ENCODE data around the gene ANO10. TPM values are rescaled to one million over a fixed set of nuclear protein-coding genes. Genes with fewer than 3 reads are reported as not detected.

ANO10 gene
- total RNA-seq, 1 experiment from 2014 or later: 26.8 TPM

DNA sequence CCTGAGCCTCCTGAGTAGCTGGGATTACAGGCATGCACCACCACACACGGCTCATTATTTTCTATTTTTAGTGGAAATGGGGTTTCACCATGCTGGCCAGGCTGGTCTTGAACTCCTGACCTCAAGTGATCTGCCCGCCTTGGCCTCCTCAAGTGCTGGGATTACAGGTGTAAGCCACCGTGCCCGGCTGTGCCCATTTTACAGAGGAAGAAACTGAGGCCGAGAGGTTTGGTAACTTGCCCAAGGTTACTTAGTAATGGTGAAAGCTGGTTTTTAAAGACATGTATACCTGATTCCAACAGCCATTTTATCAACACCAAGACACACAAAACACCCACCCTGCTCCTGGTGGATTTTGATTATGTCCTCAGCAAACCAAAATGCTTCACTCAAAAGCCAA, 206.7 kb downstream of the ANO10 start:
- TF ChIP-seq, protein P1, sequence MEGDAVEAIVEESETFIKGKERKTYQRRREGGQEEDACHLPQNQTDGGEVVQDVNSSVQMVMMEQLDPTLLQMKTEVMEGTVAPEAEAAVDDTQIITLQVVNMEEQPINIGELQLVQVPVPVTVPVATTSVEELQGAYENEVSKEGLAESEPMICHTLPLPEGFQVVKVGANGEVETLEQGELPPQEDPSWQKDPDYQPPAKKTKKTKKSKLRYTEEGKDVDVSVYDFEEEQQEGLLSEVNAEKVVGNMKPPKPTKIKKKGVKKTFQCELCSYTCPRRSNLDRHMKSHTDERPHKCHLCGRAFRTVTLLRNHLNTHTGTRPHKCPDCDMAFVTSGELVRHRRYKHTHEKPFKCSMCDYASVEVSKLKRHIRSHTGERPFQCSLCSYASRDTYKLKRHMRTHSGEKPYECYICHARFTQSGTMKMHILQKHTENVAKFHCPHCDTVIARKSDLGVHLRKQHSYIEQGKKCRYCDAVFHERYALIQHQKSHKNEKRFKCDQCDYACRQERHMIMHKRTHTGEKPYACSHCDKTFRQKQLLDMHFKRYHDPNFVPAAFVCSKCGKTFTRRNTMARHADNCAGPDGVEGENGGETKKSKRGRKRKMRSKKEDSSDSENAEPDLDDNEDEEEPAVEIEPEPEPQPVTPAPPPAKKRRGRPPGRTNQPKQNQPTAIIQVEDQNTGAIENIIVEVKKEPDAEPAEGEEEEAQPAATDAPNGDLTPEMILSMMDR (IDR thresholded peaks at IDR 0.05; ENCODE audit: unreplicated experiment): no peak
- CTCF ChIA-PET: interaction anchor here (0.6 to 0.7 kb wide), 2 partner anchors 79 to 949 kb away, joined by 3 to 4 read pairs; no protein-coding TSS in a partner anchor
- DNase-seq: no peak
- Mint-ChIP-seq H3K4me1 (ENCODE audit: low read depth, unreplicated experiment) (no peaks in the 10 kb centered on the region), H3K27me3 (ENCODE audit: unreplicated experiment) (no peaks in the 10 kb centered on the region), H3K4me3 (ENCODE audit: low read depth, unreplicated experiment) (no peak overlapping the region), H3K27ac (ENCODE audit: unreplicated experiment) (no peak overlapping the region), H3K9me3 (ENCODE audit: low read depth, unreplicated experiment) (peaks cover 2% of the 10 kb centered on the region), H3K36me3 (ENCODE audit: insufficient read depth, unreplicated experiment) (no peaks in the 10 kb centered on the region)
- no TSS peak for BruUV-seq (replicated peaks)
- intact Hi-C loops (cut with micrococcal nuclease; ENCODE audit: unreplicated experiment): no loop called here

DNA sequence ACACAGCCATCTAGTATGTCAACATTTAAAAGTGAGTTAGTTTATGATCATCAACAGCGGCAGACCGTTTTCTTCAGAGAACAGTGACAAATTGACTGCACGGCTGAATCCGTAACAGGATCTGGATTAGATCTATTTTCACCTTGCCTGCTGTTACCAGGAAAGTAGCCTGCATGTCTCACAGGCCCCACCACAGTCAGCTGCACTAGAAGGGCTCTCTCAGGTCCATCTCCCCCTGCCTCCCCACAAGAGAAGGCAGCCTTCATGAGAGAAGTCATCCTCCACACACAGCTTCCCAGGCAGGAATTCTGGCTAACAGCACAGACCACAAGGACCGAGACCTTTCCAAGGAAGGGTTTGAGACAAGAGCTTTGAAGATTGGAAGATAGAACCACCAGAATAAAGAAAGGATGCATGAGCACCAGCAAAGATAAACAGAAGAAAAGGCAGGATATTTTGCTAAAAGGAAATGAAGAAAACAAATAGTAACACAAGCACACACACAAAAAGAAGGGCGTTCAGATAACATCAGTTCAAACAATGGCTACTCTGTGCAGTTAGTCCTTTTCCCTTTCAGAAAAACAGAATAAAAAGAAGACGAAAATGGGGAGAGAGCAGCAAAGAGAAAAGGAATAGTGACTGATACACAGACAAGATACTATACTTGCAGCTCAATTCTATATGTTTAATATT, 208.0 kb downstream of the ANO10 start:
- CTCF ChIA-PET: no interaction called here
- no peaks in the 10 kb centered on the region for H3K27me3 Mint-ChIP-seq (ENCODE audit: unreplicated experiment)
- no TSS peak for BruUV-seq (replicated peaks)
- intact Hi-C loops (cut with micrococcal nuclease; ENCODE audit: unreplicated experiment): no loop called here
- TF ChIP-seq, protein P1 (IDR thresholded peaks at IDR 0.05; ENCODE audit: unreplicated experiment): no peak
- no peak overlapping the region for H3K27ac Mint-ChIP-seq (ENCODE audit: unreplicated experiment)
- no peaks in the 10 kb centered on the region for H3K36me3 Mint-ChIP-seq (ENCODE audit: insufficient read depth, unreplicated experiment)
- no peak overlapping the region for H3K4me3 Mint-ChIP-seq (ENCODE audit: low read depth, unreplicated experiment)
- DNase-seq: no peak
- no peaks in the 10 kb centered on the region for H3K4me1 Mint-ChIP-seq (ENCODE audit: low read depth, unreplicated experiment)
- no peaks in the 10 kb centered on the region for H3K9me3 Mint-ChIP-seq (ENCODE audit: low read depth, unreplicated experiment)

GRCh38 chr3:43411429-43411828, 210.4 kb downstream of the ANO10 start:
- intact Hi-C loops (cut with micrococcal nuclease; ENCODE audit: unreplicated experiment): no loop called here
- Mint-ChIP-seq H3K4me3 (ENCODE audit: low read depth, unreplicated experiment) (no peak overlapping the region), H3K4me1 (ENCODE audit: low read depth, unreplicated experiment) (no peaks in the 10 kb centered on the region), H3K27me3 (ENCODE audit: unreplicated experiment) (no peaks in the 10 kb centered on the region), H3K27ac (ENCODE audit: unreplicated experiment) (no peak overlapping the region), H3K36me3 (ENCODE audit: insufficient read depth, unreplicated experiment) (no peaks in the 10 kb centered on the region), H3K9me3 (ENCODE audit: low read depth, unreplicated experiment) (no peaks in the 10 kb centered on the region)
- BruUV-seq (replicated peaks): no TSS peak
- TF ChIP-seq, protein P1 (IDR thresholded peaks at IDR 0.05; ENCODE audit: unreplicated experiment): no peak
- CTCF ChIA-PET: interaction anchor here (0.5 kb wide), 1 partner anchor 1299 kb away, joined by 3 read pairs; no protein-coding TSS in a partner anchor
- no peak for DNase-seq

GRCh38 chr3:43410592-43410991, 211.2 kb downstream of the ANO10 start:
- Mint-ChIP-seq H3K9me3 (ENCODE audit: low read depth, unreplicated experiment) (no peaks in the 10 kb centered on the region), H3K4me1 (ENCODE audit: low read depth, unreplicated experiment) (no peaks in the 10 kb centered on the region), H3K27ac (ENCODE audit: unreplicated experiment) (no peak overlapping the region), H3K27me3 (ENCODE audit: unreplicated experiment) (no peaks in the 10 kb centered on the region), H3K4me3 (ENCODE audit: low read depth, unreplicated experiment) (no peak overlapping the region), H3K36me3 (ENCODE audit: insufficient read depth, unreplicated experiment) (no peaks in the 10 kb centered on the region)
- intact Hi-C loops (cut with micrococcal nuclease; ENCODE audit: unreplicated experiment): no loop called here
- no peak for DNase-seq
- BruUV-seq (replicated peaks): no TSS peak
- TF ChIP-seq, protein P1 (IDR thresholded peaks at IDR 0.05; ENCODE audit: unreplicated experiment): no peak
- CTCF ChIA-PET: no interaction called here
